Gastrocnemius medialis (tissue), 4 donors: ENCODE measurements around the gene MACROH2A2. TPM values are rescaled to one million over a fixed set of nuclear protein-coding genes. Genes with fewer than 3 reads are reported as not detected.
"Not testable (repeated sequence)": the region's sequence is repeated elsewhere in the genome, so short reads cannot be mapped to it uniquely, and the experiment has no call there.

ENCODE experiments used
- ATAC-seq, 2 donors: fragments of 150-250 bp; one replicate each; pipeline ENCODE4 v1.9.1; 2016
- DNase-seq, 2 donors: peaks; one replicate each; pipeline ENCODE4 v3.0.0-alpha.2; 2019
- H3K27ac ChIP-seq, 4 donors: fragments of 200-600 bp; sonication (generic); 1 replicate in 1 of 4; 2 replicates in 3 of 4; pipeline ENCODE4 v1.5.1; 2016 to 2018; ENCODE audit warnings: mild to moderate bottlenecking in 2 of 4, moderate library complexity in 1 of 4
- H3K27me3 ChIP-seq, 3 donors: fragments of 200-600 bp; sonication (generic) in 2 of 3; 1 replicate in 1 of 3; 2 replicates in 2 of 3; pipeline versions ENCODE4 v1.5.1 to v1.6.0; 2016 to 2019; ENCODE audit warnings: mild to moderate bottlenecking in 1 of 3, moderate library complexity in 1 of 3
- H3K36me3 ChIP-seq, 2 donors: fragments of 200-600 bp; sonication (generic) in 1 of 2; one replicate each; pipeline ENCODE4 v1.5.1; 2017 to 2018
- H3K4me1 ChIP-seq, 2 donors: fragments of 200-600 bp; sonication (generic) in 1 of 2; one replicate each; pipeline ENCODE4 v1.5.1; 2016 to 2017; ENCODE audit warnings: mild to moderate bottlenecking in 2 of 2
- H3K4me3 ChIP-seq, 4 donors: fragments of 200-600 bp; sonication (generic) in 3 of 4; 1 replicate in 1 of 4; 2 replicates in 3 of 4; pipeline ENCODE4 v1.5.1; 2016 to 2019; ENCODE audit warnings: mild to moderate bottlenecking in 2 of 4
- H3K9me3 ChIP-seq, 3 donors: fragments of 200-600 bp; sonication (generic) in 2 of 3; 1 replicate in 1 of 3; 2 replicates in 2 of 3; pipeline ENCODE4 v1.5.1; 2016 to 2019
- CTCF ChIP-seq, 5 experiments: fragments of 450-650 bp in 3 of 5; fragments of 200-600 bp in 2 of 5; sonication (generic) in 2 of 5; IDR thresholded peaks in 4 of 5; conservative IDR thresholded peaks in 1 of 5; 1 replicate in 4 of 5; 2 replicates in 1 of 5; pipeline ENCODE4 v1.5.1; 2016 to 2019; ENCODE audit warnings: antibody characterized with exemption in 5 of 5, mild to moderate bottlenecking in 3 of 5, moderate library complexity in 3 of 5
- POLR2A ChIP-seq, 2 donors: fragments of 450-650 bp; IDR thresholded peaks; one replicate each; pipeline ENCODE4 v1.6.1; 2017; ENCODE audit warnings: antibody characterized with exemption in 2 of 2, mild to moderate bottlenecking in 2 of 2, moderate library complexity in 2 of 2
- in situ Hi-C, 4 donors: fragments of 200-750 bp; cut with MboI; loops; one replicate each; pipeline versions ENCODE4 v1.15.0 to v1.8.0; 2017; ENCODE audit warnings: low sequenced_read_pairs in 4 of 4
- intact Hi-C: fragments of 100-400 bp; cut with DNase I; formaldehyde crosslinking; loops from one replicate; pipeline ENCODE4 v1.15.1; 2023; ENCODE audit warnings: low total_unique reads
- total RNA-seq, 4 donors: library from RNA; depleted of rRNA; stranded (reverse); fragments of >200 nt; gene quantifications; one replicate each; pipeline versions ENCODE4 v1.1.0 to v1.2.3, GENCODE V29; 2016

Gene MACROH2A2
- total RNA-seq, 4 donors from 2014 or later, result 0.53 to 5.2 (median 4.3) TPM

DNA sequence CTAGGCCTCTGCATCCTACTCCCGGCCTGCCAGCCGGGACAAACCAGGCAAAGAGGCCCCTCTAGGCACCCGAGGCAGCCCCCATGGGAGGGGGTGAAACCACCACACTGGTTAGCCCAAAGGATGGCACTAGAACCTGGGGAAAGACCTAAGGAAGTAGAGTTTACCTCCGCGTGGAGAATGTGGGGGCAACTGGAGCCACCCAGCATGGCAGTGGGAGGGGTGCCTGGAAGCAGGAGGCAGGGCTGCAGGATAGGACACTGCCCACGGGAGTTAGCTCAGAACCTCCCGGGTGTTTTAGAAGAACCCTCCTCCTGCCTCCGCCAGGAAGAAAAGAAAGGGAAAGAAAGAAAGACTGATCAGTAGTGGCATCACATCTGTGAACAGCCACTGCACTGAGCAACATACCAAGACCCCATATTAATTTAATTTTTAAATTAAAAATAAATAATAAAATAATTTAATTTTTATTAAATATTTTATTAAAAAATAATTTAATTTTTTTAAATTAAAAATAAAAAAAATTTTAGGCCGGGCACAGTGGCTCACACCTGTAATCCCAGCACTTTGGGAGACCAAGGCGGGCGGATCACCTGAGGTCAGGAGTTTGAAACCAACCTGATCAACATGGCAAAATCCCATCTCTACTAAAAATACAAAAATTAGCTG, 68.8 kb downstream of the MACROH2A2 start:
- Histone ChIP-seq H3K4me1 (peaks cover 9 to 13% of the 10 kb centered on the region in 2 donors), H3K27ac (no peak overlapping the region), H3K9me3 (no peaks in the 10 kb centered on the region), H3K27me3 (no peaks in the 10 kb centered on the region), H3K36me3 (peaks cover 0 to 25% of the 10 kb centered on the region in 2 donors), H3K4me3 (no peak overlapping the region)
- TF ChIP-seq POLR2A (IDR thresholded peaks at IDR 0.05), result no peak
- no peak for TF ChIP-seq CTCF (IDR thresholded peaks at IDR 0.05 in 4 of 5, conservative IDR thresholded peaks at IDR 0.05 in 1 of 5)
- DNase-seq (no peak), ATAC-seq (no peak)
- intact Hi-C loops, result no loop called here
- in situ Hi-C loops, result no loop called here

DNA sequence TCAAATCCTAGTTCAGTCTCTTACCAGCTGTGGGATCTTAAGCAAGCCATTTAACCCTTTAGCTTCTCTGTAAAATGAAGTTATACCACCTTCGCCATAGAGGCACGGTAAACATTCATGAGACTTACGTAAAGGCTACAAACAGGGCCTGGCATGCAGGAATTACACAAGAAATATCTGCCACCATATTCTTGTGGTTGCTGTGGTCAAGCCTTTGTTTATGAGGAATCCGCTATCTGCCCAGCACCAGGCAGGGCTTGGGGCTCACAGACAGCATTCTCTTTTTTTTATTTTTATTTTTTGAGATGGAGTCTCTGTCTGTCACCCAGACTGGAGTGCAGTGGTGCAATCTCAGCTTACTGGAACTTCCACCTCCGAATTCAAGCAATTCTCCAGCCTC, 70.1 kb downstream of the MACROH2A2 start:
- H3K36me3 ChIP-seq, result peaks cover 0 to 25% of the 10 kb centered on the region in 2 donors
- H3K27me3 ChIP-seq, result no peaks in the 10 kb centered on the region
- intact Hi-C loops (no loop called here), in situ Hi-C loops (no loop called here)
- H3K27ac ChIP-seq, result no peak overlapping the region
- H3K9me3 ChIP-seq, result no peaks in the 10 kb centered on the region
- no peak for ATAC-seq
- no peak for TF ChIP-seq CTCF (IDR thresholded peaks at IDR 0.05 in 4 of 5, conservative IDR thresholded peaks at IDR 0.05 in 1 of 5)
- no peak for TF ChIP-seq POLR2A (IDR thresholded peaks at IDR 0.05)
- H3K4me1 ChIP-seq, result peaks cover 3 to 9% of the 10 kb centered on the region in 2 donors
- DNase-seq, result no peak
- no peak overlapping the region for H3K4me3 ChIP-seq

GRCh38 chr10:70123166-70123565, 70.5 kb downstream of the MACROH2A2 start:
- H3K9me3 ChIP-seq, H3K27me3 ChIP-seq, H3K27ac ChIP-seq, DNase-seq, H3K4me3 ChIP-seq, ATAC-seq, in situ Hi-C loops, H3K4me1 ChIP-seq, intact Hi-C loops: not testable (repeated sequence)
- peaks cover 0 to 25% of the 10 kb centered on the region in 2 donors for H3K36me3 ChIP-seq

DNA sequence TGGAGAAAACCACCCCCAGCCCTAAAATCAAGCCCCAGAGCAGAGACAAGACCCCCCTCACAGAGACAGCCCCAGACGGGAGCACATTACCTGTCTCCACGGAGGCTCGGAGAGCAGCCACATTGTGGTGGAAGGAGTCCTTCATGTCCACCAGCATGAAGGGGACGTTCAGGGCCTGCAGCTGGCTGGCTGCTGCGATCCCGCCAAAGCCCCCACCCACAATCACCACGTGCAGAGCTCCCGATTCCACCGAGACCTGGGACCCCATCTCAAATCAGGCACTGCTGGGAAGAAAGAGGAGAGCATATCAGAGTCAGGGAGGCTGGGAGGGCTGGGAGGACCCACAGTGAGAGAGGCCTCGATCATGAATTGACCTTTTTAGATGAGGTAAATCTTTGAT, 71.2 kb downstream of the MACROH2A2 start:
- ATAC-seq, result no peak
- in situ Hi-C loops (no loop called here), intact Hi-C loops (no loop called here)
- Histone ChIP-seq H3K27ac (no peak overlapping the region), H3K27me3 (no peaks in the 10 kb centered on the region), H3K4me3 (no peak overlapping the region), H3K36me3 (peaks cover 0 to 25% of the 10 kb centered on the region in 2 donors), H3K4me1 (peaks cover 0 to 3% of the 10 kb centered on the region in 2 donors), H3K9me3 (no peaks in the 10 kb centered on the region)
- TF ChIP-seq POLR2A (IDR thresholded peaks at IDR 0.05) (no peak), CTCF (IDR thresholded peaks at IDR 0.05 in 4 of 5, conservative IDR thresholded peaks at IDR 0.05 in 1 of 5) (no peak)
- DNase-seq, result no peak

- Histone ChIP-seq H3K27ac (no peak overlapping the region), H3K27me3 (no peaks in the 10 kb centered on the region), H3K4me3 (no peak overlapping the region), H3K36me3 (peaks cover 0 to 20% of the 10 kb centered on the region in 2 donors), H3K4me1 (peaks cover 0 to 3% of the 10 kb centered on the region in 2 donors), H3K9me3 (no peaks in the 10 kb centered on the region)
- in situ Hi-C loops (no loop called here), intact Hi-C loops (no loop called here)
- ATAC-seq (no peak), DNase-seq (no peak)
- no peak for TF ChIP-seq POLR2A (IDR thresholded peaks at IDR 0.05)
- TF ChIP-seq CTCF (IDR thresholded peaks at IDR 0.05 in 4 of 5, conservative IDR thresholded peaks at IDR 0.05 in 1 of 5), result no peak
These were observed 71.8 kb downstream of the MACROH2A2 start for GRCh38 chr10:70124415-70124814.
